ENCODE results near the gene PGD. TPM values are rescaled to one million over a fixed set of nuclear protein-coding genes. Genes with fewer than 3 reads are reported as not detected.

PGD gene
- total and polyA plus RNA-seq, 2 of the 13 experiments (the other 11 are each of a cell fraction or from before 2014, with no cell fraction given), result 64.8 to 210 TPM

DNA sequence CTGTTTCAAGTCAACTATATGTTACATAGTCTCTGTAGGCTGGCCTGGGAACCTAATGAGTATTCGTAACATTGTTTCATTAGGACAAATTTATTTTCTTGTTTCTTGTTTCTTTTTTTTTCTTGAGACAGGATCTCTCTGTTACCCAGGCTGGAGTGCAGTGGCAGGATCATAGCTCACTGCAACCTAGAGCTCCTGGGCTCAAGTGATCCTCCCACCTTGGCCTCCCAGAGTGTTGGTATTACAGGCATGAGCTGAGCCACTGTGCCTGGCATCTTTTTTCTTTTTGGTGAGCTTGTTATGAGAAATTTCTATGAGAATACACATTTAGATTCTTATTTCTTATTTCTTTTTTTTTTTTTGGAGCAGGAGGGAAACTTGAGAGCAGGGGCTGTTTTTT lies 38.2 kb downstream of the PGD start (continued):
- TF ChIP-seq, protein P1, sequence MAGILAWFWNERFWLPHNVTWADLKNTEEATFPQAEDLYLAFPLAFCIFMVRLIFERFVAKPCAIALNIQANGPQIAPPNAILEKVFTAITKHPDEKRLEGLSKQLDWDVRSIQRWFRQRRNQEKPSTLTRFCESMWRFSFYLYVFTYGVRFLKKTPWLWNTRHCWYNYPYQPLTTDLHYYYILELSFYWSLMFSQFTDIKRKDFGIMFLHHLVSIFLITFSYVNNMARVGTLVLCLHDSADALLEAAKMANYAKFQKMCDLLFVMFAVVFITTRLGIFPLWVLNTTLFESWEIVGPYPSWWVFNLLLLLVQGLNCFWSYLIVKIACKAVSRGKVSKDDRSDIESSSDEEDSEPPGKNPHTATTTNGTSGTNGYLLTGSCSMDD (CRISPR knock-in tag; IDR thresholded peaks at IDR 0.05), result no peak
- no peak for TF ChIP-seq RFX5 (IDR thresholded peaks at IDR 0.05; ENCODE audit: low read depth, low read length)
- TF ChIP-seq, protein P2, sequence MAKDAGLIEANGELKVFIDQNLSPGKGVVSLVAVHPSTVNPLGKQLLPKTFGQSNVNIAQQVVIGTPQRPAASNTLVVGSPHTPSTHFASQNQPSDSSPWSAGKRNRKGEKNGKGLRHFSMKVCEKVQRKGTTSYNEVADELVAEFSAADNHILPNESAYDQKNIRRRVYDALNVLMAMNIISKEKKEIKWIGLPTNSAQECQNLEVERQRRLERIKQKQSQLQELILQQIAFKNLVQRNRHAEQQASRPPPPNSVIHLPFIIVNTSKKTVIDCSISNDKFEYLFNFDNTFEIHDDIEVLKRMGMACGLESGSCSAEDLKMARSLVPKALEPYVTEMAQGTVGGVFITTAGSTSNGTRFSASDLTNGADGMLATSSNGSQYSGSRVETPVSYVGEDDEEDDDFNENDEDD (CRISPR knock-in tag; IDR thresholded peaks at IDR 0.05; ENCODE audit: borderline replicate concordance), result no peak

DNA sequence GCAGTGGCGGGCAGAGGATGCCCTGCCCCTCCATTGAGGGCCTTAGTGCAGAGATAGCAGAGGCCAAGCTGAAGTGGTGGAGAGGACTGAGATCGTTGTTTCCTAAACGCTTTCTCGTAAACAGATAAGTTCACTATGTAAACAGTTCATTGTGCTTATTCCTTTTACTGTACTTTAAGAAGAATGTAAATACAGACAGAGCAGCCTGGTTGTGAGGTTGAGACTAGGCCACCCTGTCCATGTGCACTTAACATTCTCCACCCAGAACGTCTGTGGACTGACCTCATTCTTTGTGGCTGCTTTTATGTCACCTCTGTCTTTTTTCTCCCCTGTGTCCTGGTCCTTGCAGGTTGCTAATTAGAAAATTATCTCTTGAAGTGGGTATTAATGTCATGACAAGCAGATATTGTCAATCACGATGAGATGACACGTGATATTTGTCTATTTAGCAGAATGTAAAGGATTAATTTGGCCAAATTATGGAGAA lies 39.9 kb downstream of the PGD start:
- Histone ChIP-seq H4K20me1 (ENCODE audit: insufficient read depth, low read length) (no peaks in the 10 kb centered on the region), H3K9me3 (ENCODE audit: low read length) (no peaks in the 10 kb centered on the region), H3K4me1 (ENCODE audit: insufficient read depth, low read length) (peaks cover 39% of the 10 kb centered on the region), H3K9ac (ENCODE audit: insufficient read depth, low read depth, low read length) (0 out of 2 replicates have a peak overlapping the region, but pooled peaks have one; percentile 4), H3K4me3 (replicated peaks in 1 of 3; ENCODE audit: insufficient read depth in 1 of 3, low read depth in 2 of 3, low read length in 3 of 3) (no peak overlapping the region), H3K27ac (ENCODE audit: extremely low read length, insufficient read depth, low read length) (peak overlapping the region; percentile 28), H3K4me2 (ENCODE audit: low read depth, low read length) (peak overlapping the region; percentile 29), H3K79me2 (ENCODE audit: insufficient read depth, low read length) (no peaks in the 10 kb centered on the region), H3K27me3 (ENCODE audit: control insufficient read depth in 1 of 2, insufficient read depth in 2 of 2, low read length in 2 of 2) (no peaks in the 10 kb centered on the region), H2AFZ (ENCODE audit: low read length) (no peak overlapping the region), H3K36me3 (replicated peaks in 1 of 2; ENCODE audit: control insufficient read depth in 1 of 2, insufficient read depth in 2 of 2, low read length in 2 of 2) (peaks cover 0 to 3% of the 10 kb centered on the region in 2 experiments; a peak in 1 of 5 replicates)
- CTCF ChIA-PET (ENCODE audit: low intra/inter-chr PET ratio, low total read pairs), result no interaction called here
- in situ Hi-C loops (cut with HindIII; ENCODE audit: extremely low pct_ligation_motif_present, low pct_unique_long_range_greater_than_20kb), result no loop called here
- intact Hi-C loops (cut with micrococcal nuclease; ENCODE audit: unreplicated experiment), result no loop called here
- DNase-seq (ENCODE audit: low spot score) (peak; percentile 42), FAIRE-seq (peak; percentile 62), ATAC-seq (peak; percentile 85)
- no TSS peak for BruUV-seq (replicated peaks)
- 36% methylated on average over 7 of the region's 7 CpGs for WGBS (ENCODE audit: low lambda C conversion rate)
- POLR2A ChIA-PET, result no interaction called here
- TF ChIP-seq ZNF7 (CRISPR knock-in tag; IDR thresholded peaks at IDR 0.05) (peak; percentile 64; the same call in 1 of the 2 replicates), MAFF (IDR thresholded peaks at IDR 0.05; ENCODE audit: low read depth, low read length) (peak; percentile 48; the same call in 1 of the 2 replicates), ETV6 (CRISPR knock-in tag; conservative IDR thresholded peaks at IDR 0.05) (no peak), FOXA3 (CRISPR knock-in tag; IDR thresholded peaks at IDR 0.05) (peak; percentile 56), CREB1 (IDR thresholded peaks at IDR 0.05) (no peak), CREB1 (CRISPR knock-in tag; IDR thresholded peaks at IDR 0.05) (peak; percentile 32; the same call in 1 of the 2 replicates), TEAD3 (CRISPR knock-in tag; optimal IDR thresholded peaks at IDR 0.05; ENCODE audit: borderline replicate concordance) (peak; percentile 29), BCL6 (CRISPR knock-in tag; IDR thresholded peaks at IDR 0.05) (0 out of 2 replicates have a peak, but pooled peaks have one; percentile 43), FOXA1 (IDR thresholded peaks at IDR 0.05) (no peak), FOXA1 (CRISPR knock-in tag; IDR thresholded peaks at IDR 0.05) (peak; percentile 45), ZNF264 (CRISPR knock-in tag; IDR thresholded peaks at IDR 0.05) (no peak)
- TF ChIP-seq, protein P3, sequence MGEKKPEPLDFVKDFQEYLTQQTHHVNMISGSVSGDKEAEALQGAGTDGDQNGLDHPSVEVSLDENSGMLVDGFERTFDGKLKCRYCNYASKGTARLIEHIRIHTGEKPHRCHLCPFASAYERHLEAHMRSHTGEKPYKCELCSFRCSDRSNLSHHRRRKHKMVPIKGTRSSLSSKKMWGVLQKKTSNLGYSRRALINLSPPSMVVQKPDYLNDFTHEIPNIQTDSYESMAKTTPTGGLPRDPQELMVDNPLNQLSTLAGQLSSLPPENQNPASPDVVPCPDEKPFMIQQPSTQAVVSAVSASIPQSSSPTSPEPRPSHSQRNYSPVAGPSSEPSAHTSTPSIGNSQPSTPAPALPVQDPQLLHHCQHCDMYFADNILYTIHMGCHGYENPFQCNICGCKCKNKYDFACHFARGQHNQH (CRISPR knock-in tag; IDR thresholded peaks at IDR 0.05), result no peak
- TF ChIP-seq, protein P4, sequence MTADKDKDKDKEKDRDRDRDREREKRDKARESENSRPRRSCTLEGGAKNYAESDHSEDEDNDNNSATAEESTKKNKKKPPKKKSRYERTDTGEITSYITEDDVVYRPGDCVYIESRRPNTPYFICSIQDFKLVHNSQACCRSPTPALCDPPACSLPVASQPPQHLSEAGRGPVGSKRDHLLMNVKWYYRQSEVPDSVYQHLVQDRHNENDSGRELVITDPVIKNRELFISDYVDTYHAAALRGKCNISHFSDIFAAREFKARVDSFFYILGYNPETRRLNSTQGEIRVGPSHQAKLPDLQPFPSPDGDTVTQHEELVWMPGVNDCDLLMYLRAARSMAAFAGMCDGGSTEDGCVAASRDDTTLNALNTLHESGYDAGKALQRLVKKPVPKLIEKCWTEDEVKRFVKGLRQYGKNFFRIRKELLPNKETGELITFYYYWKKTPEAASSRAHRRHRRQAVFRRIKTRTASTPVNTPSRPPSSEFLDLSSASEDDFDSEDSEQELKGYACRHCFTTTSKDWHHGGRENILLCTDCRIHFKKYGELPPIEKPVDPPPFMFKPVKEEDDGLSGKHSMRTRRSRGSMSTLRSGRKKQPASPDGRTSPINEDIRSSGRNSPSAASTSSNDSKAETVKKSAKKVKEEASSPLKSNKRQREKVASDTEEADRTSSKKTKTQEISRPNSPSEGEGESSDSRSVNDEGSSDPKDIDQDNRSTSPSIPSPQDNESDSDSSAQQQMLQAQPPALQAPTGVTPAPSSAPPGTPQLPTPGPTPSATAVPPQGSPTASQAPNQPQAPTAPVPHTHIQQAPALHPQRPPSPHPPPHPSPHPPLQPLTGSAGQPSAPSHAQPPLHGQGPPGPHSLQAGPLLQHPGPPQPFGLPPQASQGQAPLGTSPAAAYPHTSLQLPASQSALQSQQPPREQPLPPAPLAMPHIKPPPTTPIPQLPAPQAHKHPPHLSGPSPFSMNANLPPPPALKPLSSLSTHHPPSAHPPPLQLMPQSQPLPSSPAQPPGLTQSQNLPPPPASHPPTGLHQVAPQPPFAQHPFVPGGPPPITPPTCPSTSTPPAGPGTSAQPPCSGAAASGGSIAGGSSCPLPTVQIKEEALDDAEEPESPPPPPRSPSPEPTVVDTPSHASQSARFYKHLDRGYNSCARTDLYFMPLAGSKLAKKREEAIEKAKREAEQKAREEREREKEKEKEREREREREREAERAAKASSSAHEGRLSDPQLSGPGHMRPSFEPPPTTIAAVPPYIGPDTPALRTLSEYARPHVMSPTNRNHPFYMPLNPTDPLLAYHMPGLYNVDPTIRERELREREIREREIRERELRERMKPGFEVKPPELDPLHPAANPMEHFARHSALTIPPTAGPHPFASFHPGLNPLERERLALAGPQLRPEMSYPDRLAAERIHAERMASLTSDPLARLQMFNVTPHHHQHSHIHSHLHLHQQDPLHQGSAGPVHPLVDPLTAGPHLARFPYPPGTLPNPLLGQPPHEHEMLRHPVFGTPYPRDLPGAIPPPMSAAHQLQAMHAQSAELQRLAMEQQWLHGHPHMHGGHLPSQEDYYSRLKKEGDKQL (CRISPR knock-in tag; IDR thresholded peaks at IDR 0.05; ENCODE audit: low read depth), result no peak
